HEK293 (cell line): ENCODE results near the gene R3HDM4.

Source experiments
- HOXD13 ChIP-seq: sonication (generic); formaldehyde crosslinking; IDR thresholded peaks from 2 replicates; pipeline ENCODE4 v1.8.0; 2022; ENCODE audit warnings: missing genetic modification reagents, borderline replicate concordance
- MZF1 ChIP-seq: fragments of 450-650 bp; formaldehyde crosslinking; IDR thresholded peaks from 2 replicates; pipeline ENCODE4 v1.5.1; 2017; ENCODE audit warnings: missing biosample characterization, missing genetic modification characterization, borderline replicate concordance
- PRDM2 ChIP-seq: fragments of 450-650 bp; formaldehyde crosslinking; IDR thresholded peaks from 2 replicates; pipeline ENCODE4 v1.5.1; 2016; ENCODE audit warnings: missing biosample characterization, missing genetic modification characterization, borderline replicate concordance
- ZNF274 ChIP-seq, 2 experiments: fragments of 200-500 bp in 1 of 2; fragments of 450-650 bp in 1 of 2; sonication (Bioruptor generic) in 1 of 2; formaldehyde crosslinking in 1 of 2; IDR thresholded peaks; 2 replicates each; pipeline versions ENCODE4 v1.5.1 to v1.6.1; 2014 to 2016; ENCODE audit warnings: borderline replicate concordance in 1 of 2, inconsistent platforms in 1 of 2, low read length in 1 of 2, missing biosample characterization in 1 of 2, missing genetic modification characterization in 1 of 2
- ZNF37A ChIP-seq: fragments of 450-650 bp; IDR thresholded peaks from 2 replicates; pipeline ENCODE4 v1.5.1; 2018; ENCODE audit warnings: missing biosample characterization, missing genetic modification characterization
- TF ChIP-seq, protein P1 (sequence below): fragments of 450-650 bp; formaldehyde crosslinking; IDR thresholded peaks from 2 replicates; pipeline ENCODE4 v1.5.1; 2016; ENCODE audit warnings: missing biosample characterization, missing genetic modification characterization

- no peak for TF ChIP-seq ZNF37A (tag by site-specific recombination)
- TF ChIP-seq ZNF274 (IDR thresholded peaks at IDR 0.05; ENCODE audit: low read length) = no peak
- TF ChIP-seq ZNF274 (tag by site-specific recombination; IDR thresholded peaks at IDR 0.05; ENCODE audit: borderline replicate concordance) = no peak
- TF ChIP-seq MZF1 (tag by site-specific recombination) = no peak
- TF ChIP-seq HOXD13 (CRISPR knock-in tag) = no peak
- no peak for TF ChIP-seq PRDM2
- TF ChIP-seq, protein P1, sequence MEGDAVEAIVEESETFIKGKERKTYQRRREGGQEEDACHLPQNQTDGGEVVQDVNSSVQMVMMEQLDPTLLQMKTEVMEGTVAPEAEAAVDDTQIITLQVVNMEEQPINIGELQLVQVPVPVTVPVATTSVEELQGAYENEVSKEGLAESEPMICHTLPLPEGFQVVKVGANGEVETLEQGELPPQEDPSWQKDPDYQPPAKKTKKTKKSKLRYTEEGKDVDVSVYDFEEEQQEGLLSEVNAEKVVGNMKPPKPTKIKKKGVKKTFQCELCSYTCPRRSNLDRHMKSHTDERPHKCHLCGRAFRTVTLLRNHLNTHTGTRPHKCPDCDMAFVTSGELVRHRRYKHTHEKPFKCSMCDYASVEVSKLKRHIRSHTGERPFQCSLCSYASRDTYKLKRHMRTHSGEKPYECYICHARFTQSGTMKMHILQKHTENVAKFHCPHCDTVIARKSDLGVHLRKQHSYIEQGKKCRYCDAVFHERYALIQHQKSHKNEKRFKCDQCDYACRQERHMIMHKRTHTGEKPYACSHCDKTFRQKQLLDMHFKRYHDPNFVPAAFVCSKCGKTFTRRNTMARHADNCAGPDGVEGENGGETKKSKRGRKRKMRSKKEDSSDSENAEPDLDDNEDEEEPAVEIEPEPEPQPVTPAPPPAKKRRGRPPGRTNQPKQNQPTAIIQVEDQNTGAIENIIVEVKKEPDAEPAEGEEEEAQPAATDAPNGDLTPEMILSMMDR (tag by site-specific recombination) = no peak
These were observed 31.5 kb downstream of the R3HDM4 start for GRCh38 chr19:881385-882071.
